GM23338 (cell line): ENCODE data around the gene YWHAB. TPM values are rescaled to one million over a fixed set of nuclear protein-coding genes. Genes with fewer than 3 reads are reported as not detected.

Source experiments
- ATAC-seq: fragments of 200-7000 bp; cut with Tn5 transposase; 3 replicates; pipeline ENCODE4 v1.9.1; 2020
- DNase-seq: peaks from one replicate; pipeline ENCODE4 v3.0.0-alpha.2; 2015; ENCODE audit warnings: low spot score
- H2AFZ ChIP-seq: fragments of 200-600 bp; sonication (generic); 2 replicates; pipeline ENCODE4 v1.8.0; 2016; ENCODE audit warnings: antibody characterized with exemption, mild to moderate bottlenecking, moderate library complexity
- H3F3A ChIP-seq: fragments of 200-600 bp; sonication (generic); replicated peaks from 2 replicates; pipeline ENCODE4 v1.8.0; 2017; ENCODE audit warnings: antibody characterized with exemption, mixed run types, low read depth
- H3K27ac ChIP-seq: fragments of 200-600 bp; sonication (generic); 2 replicates; pipeline ENCODE4 v1.6.1; 2016; ENCODE audit warnings: low read depth
- H3K27me3 ChIP-seq: fragments of 200-600 bp; sonication (generic); 2 replicates; pipeline ENCODE4 v1.8.0; 2016; ENCODE audit warnings: mild to moderate bottlenecking, mixed run types, moderate library complexity; ENCODE audit not compliant: insufficient read depth
- H3K36me3 ChIP-seq: fragments of 200-600 bp; sonication (generic); 2 replicates; pipeline ENCODE4 v1.8.0; 2016; ENCODE audit warnings: mild to moderate bottlenecking; ENCODE audit not compliant: insufficient read depth
- H3K4me1 ChIP-seq: fragments of 200-600 bp; sonication (generic); 2 replicates; pipeline ENCODE4 v1.8.0; 2016; ENCODE audit warnings: mild to moderate bottlenecking, moderate library complexity; ENCODE audit not compliant: insufficient read depth
- H3K4me2 ChIP-seq: fragments of 200-600 bp; sonication (generic); 2 replicates; pipeline ENCODE4 v1.7.1; 2017; ENCODE audit warnings: mixed run types
- H3K4me3 ChIP-seq: fragments of 200-600 bp; sonication (generic); 2 replicates; pipeline ENCODE4 v1.6.1; 2016; ENCODE audit warnings: mixed run types
- H3K79me2 ChIP-seq: fragments of 200-600 bp; sonication (generic); replicated peaks from 2 replicates; pipeline ENCODE4 v1.8.0; 2017; ENCODE audit warnings: mild to moderate bottlenecking; ENCODE audit not compliant: insufficient read depth
- H3K9me2 ChIP-seq: fragments of 200-600 bp; sonication (generic); 2 replicates; pipeline ENCODE4 v1.8.0; 2017; ENCODE audit not compliant: insufficient read depth
- H4K20me1 ChIP-seq: fragments of 200-600 bp; sonication (generic); replicated peaks from 2 replicates; pipeline ENCODE4 v1.8.0; 2017; ENCODE audit warnings: mild to moderate bottlenecking; ENCODE audit not compliant: insufficient read depth
- H3K27ac Mint-ChIP-seq: 2 replicates; pipeline ENCODE4 v1.8.0; 2020; ENCODE audit warnings: inconsistent platforms, mild to moderate bottlenecking, moderate library complexity, mixed read lengths
- H3K27me3 Mint-ChIP-seq: 3 replicates; pipeline ENCODE4 v1.8.0; 2022; ENCODE audit warnings: low read depth, mild to moderate bottlenecking, moderate library complexity, mixed read lengths, inconsistent platforms; ENCODE audit not compliant: insufficient read depth, poor library complexity
- H3K36me3 Mint-ChIP-seq: 3 replicates; pipeline ENCODE4 v1.8.0; 2021; ENCODE audit warnings: low read depth, mild to moderate bottlenecking, inconsistent platforms, moderate library complexity, mixed read lengths
- H3K4me1 Mint-ChIP-seq: 3 replicates; pipeline ENCODE4 v1.8.0; 2020; ENCODE audit warnings: mild to moderate bottlenecking, inconsistent platforms, mixed read lengths
- H3K4me3 Mint-ChIP-seq: 3 replicates; pipeline ENCODE4 v1.8.0; 2021; ENCODE audit warnings: moderate library complexity, mild to moderate bottlenecking, inconsistent platforms, mixed read lengths
- H3K9me3 Mint-ChIP-seq: 3 replicates; pipeline ENCODE4 v1.8.0; 2020; ENCODE audit warnings: moderate library complexity, mild to moderate bottlenecking, inconsistent platforms, mixed read lengths
- CREB1 ChIP-seq: fragments of 250-450 bp; sonication (Bioruptor Pico); IDR thresholded peaks from 2 replicates; pipeline ENCODE4 v1.5.0; 2020; ENCODE audit warnings: low read depth, mild to moderate bottlenecking, moderate library complexity
- CTCF ChIP-seq, 2 experiments: fragments of 200-600 bp in 1 of 2; sonication (generic) in 1 of 2; conservative IDR thresholded peaks; 2 replicates each; pipeline versions ENCODE4 v1.5.1 to v1.6.1; 2016 to 2017; ENCODE audit warnings: antibody characterized with exemption in 2 of 2, low read depth in 2 of 2, mild to moderate bottlenecking in 2 of 2, moderate library complexity in 1 of 2
- ETS1 ChIP-seq: IDR thresholded peaks from 2 replicates; pipeline ENCODE4 v1.6.1; 2016; ENCODE audit warnings: antibody characterized with exemption
- EZH2 ChIP-seq: fragments of 200-600 bp; sonication (generic); IDR thresholded peaks from one replicate; pipeline ENCODE4 v1.8.0; 2017; ENCODE audit warnings: antibody characterized with exemption, mild to moderate bottlenecking, low read depth; ENCODE audit not compliant: unreplicated experiment
- JUNB ChIP-seq: IDR thresholded peaks from one replicate; pipeline ENCODE4 v1.6.1; 2016; ENCODE audit warnings: antibody characterized with exemption; ENCODE audit not compliant: unreplicated experiment
- NANOG ChIP-seq: IDR thresholded peaks from 2 replicates; pipeline ENCODE4 v1.6.1; 2016; ENCODE audit warnings: antibody characterized with exemption, borderline replicate concordance
- POLR2AphosphoS5 ChIP-seq: IDR thresholded peaks from 2 replicates; pipeline ENCODE4 v1.6.1; 2016; ENCODE audit warnings: antibody characterized with exemption, low read depth
- REST ChIP-seq: IDR thresholded peaks from one replicate; pipeline ENCODE4 v1.6.1; 2018; ENCODE audit warnings: antibody characterized with exemption; ENCODE audit not compliant: unreplicated experiment
- STAT1 ChIP-seq: IDR thresholded peaks from one replicate; pipeline ENCODE4 v1.6.1; 2016; ENCODE audit warnings: antibody characterized with exemption; ENCODE audit not compliant: unreplicated experiment
- ZNF114 ChIP-seq: fragments of 250-450 bp; sonication (Bioruptor Pico); IDR thresholded peaks from 2 replicates; pipeline ENCODE4 v1.5.0; 2020; ENCODE audit warnings: mild to moderate bottlenecking, moderate library complexity
- ZNF331 ChIP-seq: fragments of 250-450 bp; sonication (Bioruptor Pico); IDR thresholded peaks from 2 replicates; pipeline ENCODE4 v1.5.0; 2020; ENCODE audit warnings: low read depth, mild to moderate bottlenecking, moderate library complexity
- polyA plus RNA-seq: library from polyadenylated mRNA; unstranded; fragments of >200 nt; fragmentation: Nextera tagmentation; extraction: Ambion mirVana; gene quantifications from 2 replicates; pipeline ENCODE4 v1.2.1, GENCODE V29; 2016
- total RNA-seq: library from RNA; depleted of rRNA; stranded (reverse); fragments of >200 nt; shearing (Covaris generic); gene quantifications from 2 replicates; pipeline ENCODE4 v1.2.3, GENCODE V29; 2014

YWHAB gene
- total and polyA plus RNA-seq, 2 experiments from 2014 or later: 121 to 519 TPM

GRCh38 chr20:44861531-44862006 is 23.9 kb upstream of the YWHAB start (continued):
- TF ChIP-seq CTCF (conservative IDR thresholded peaks at IDR 0.05; ENCODE audit: low read depth in 2 of 2): no peak
- no peak for TF ChIP-seq CREB1 (CRISPR knock-in tag)

- Histone ChIP-seq H3K4me1 (no peaks in the 10 kb centered on the region), H3K4me2 (no peak overlapping the region), H4K20me1 (no peaks in the 10 kb centered on the region), H3K9me2 (no peaks in the 10 kb centered on the region), H2AFZ (no peak overlapping the region), H3K36me3 (no peaks in the 10 kb centered on the region), H3K27ac (no peak overlapping the region), H3F3A (no peaks in the 10 kb centered on the region), H3K27me3 (no peaks in the 10 kb centered on the region), H3K4me3 (no peak overlapping the region), H3K79me2 (no peaks in the 10 kb centered on the region)
- Mint-ChIP-seq H3K9me3 (no peaks in the 10 kb centered on the region), H3K27me3 (peaks cover 2% of the 10 kb centered on the region), H3K36me3 (no peaks in the 10 kb centered on the region), H3K27ac (no peak overlapping the region), H3K4me1 (peaks cover 5% of the 10 kb centered on the region; the same call in 2 of the 3 replicates), H3K4me3 (no peak overlapping the region)
- DNase-seq: no peak
- ATAC-seq: no peak
- TF ChIP-seq CTCF (conservative IDR thresholded peaks at IDR 0.05; ENCODE audit: low read depth in 2 of 2): no peak
- no peak for TF ChIP-seq CREB1 (CRISPR knock-in tag)
- TF ChIP-seq REST: no peak
- no peak for TF ChIP-seq STAT1
- no peak for TF ChIP-seq ZNF331 (CRISPR knock-in tag)
- TF ChIP-seq NANOG: no peak
- TF ChIP-seq ZNF114 (CRISPR knock-in tag): no peak
- no peak for TF ChIP-seq ETS1
- no peak for TF ChIP-seq JUNB
- TF ChIP-seq EZH2: no peak
- TF ChIP-seq POLR2AphosphoS5: no peak
These were observed 23.2 kb upstream of the YWHAB start for GRCh38 chr20:44862286-44862685.
